Natural killer cell (primary cell): Measurements from ENCODE around the gene ACER3. TPM values are rescaled to one million over a fixed set of nuclear protein-coding genes. Genes with fewer than 3 reads are reported as not detected.

ENCODE experiments used
- ATAC-seq, 3 donors: fragments of 150-1000 bp in 2 of 3; fragments of 200-7000 bp in 1 of 3; cut with Tn5 transposase; 1 replicate in 1 of 3; 2 replicates in 2 of 3; pipeline ENCODE4 v1.10.0; 2021; ENCODE audit warnings: mild to moderate bottlenecking in 2 of 3, moderate library complexity in 2 of 3
- DNase-seq, 2 donors: peaks; one replicate each; pipeline versions ENCODE4 v3.0.0 to v3.0.0-alpha.2; 2013 to 2021; ENCODE audit warnings: mixed read lengths in 1 of 2
- H3K27ac ChIP-seq: one replicate; pipeline ENCODE4 v1.5.1; 2013; ENCODE audit warnings: mild to moderate bottlenecking, low read length
- H3K27me3 ChIP-seq: one replicate; pipeline ENCODE4 v1.6.1; 2013; ENCODE audit warnings: low read length; ENCODE audit not compliant: control insufficient read depth, insufficient read depth
- H3K36me3 ChIP-seq: one replicate; pipeline ENCODE4 v1.6.1; 2013; ENCODE audit warnings: low read length; ENCODE audit not compliant: control insufficient read depth, insufficient read depth
- H3K4me1 ChIP-seq: one replicate; pipeline ENCODE4 v1.6.1; 2013; ENCODE audit warnings: low read length; ENCODE audit not compliant: control insufficient read depth, insufficient read depth
- H3K4me3 ChIP-seq: one replicate; pipeline ENCODE4 v1.5.1; 2013; ENCODE audit warnings: low read length
- H3K9me3 ChIP-seq: one replicate; pipeline ENCODE4 v1.6.1; 2013; ENCODE audit warnings: low read length; ENCODE audit not compliant: control insufficient read depth, insufficient read depth
- H3K27ac Mint-ChIP-seq, 2 donors: one replicate each; pipeline ENCODE4 v1.8.0; 2022; ENCODE audit warnings: mild to moderate bottlenecking in 2 of 2, mixed read lengths in 2 of 2, moderate library complexity in 1 of 2
- H3K27me3 Mint-ChIP-seq, 2 donors: one replicate each; pipeline ENCODE4 v1.8.0; 2022; ENCODE audit warnings: low read depth in 2 of 2, mixed read lengths in 2 of 2
- H3K36me3 Mint-ChIP-seq: one replicate; pipeline ENCODE4 v1.8.0; 2022; ENCODE audit warnings: mixed read lengths
- H3K4me1 Mint-ChIP-seq, 2 donors: one replicate each; pipeline ENCODE4 v1.8.0; 2022; ENCODE audit warnings: mixed read lengths in 2 of 2
- H3K4me3 Mint-ChIP-seq: one replicate; pipeline ENCODE4 v1.8.0; 2022; ENCODE audit warnings: mild to moderate bottlenecking, moderate library complexity, mixed read lengths
- H3K9me3 Mint-ChIP-seq, 2 donors: one replicate each; pipeline ENCODE4 v1.8.0; 2022; ENCODE audit warnings: mixed read lengths in 2 of 2
- CTCF ChIP-seq: fragments of 200-600 bp; IDR thresholded peaks from one replicate; pipeline ENCODE4 v1.8.0; 2022; ENCODE audit warnings: antibody characterized with exemption
- whole genome bisulfite sequencing: methylation state at CpG from one replicate; pipeline ENCODE4 v1.1.7; 2013; ENCODE audit warnings: missing lambda C conversion rate; ENCODE audit not compliant: insufficient coverage; 5-methylcytosine and 5-hydroxymethylcytosine counted together
- intact Hi-C: fragments of 100-400 bp; cut with micrococcal nuclease; formaldehyde crosslinking; loops from one replicate; pipeline ENCODE4 v1.14.2; 2022
- total RNA-seq, 4 donors: library from RNA; stranded (reverse); fragments of 120-200 nt in 1 of 4; gene quantifications; one replicate each; pipeline versions ENCODE4 v1.2.3 to v1.2.4, GENCODE V29; 2013 to 2022

The ACER3 gene
- total RNA-seq, 3 donors from 2014 or later (not counting 1 experiment from before 2014, with no cell fraction given) = 12.1 to 14.8 (median 13.6) TPM

DNA sequence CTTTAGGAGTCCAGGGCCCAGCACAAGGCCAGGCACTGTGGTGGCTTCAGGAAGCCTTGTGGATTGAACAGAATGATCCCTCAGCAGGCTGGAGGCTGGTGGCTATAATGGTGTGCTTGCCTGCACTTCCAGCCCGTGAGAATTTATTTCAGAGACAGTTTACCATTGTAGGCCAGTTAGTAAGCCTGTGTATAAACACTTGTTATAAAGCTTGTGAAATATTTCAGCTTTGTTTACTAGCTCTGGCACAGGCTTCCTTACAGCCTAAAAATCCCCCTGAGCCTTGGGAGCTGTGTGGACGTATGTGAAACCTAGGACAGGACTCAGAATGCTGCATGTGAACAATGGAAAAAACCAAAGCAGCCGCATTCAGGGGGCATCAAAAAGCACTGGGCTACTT, 26.6 kb upstream of the ACER3 start:
- TF ChIP-seq CTCF = no peak
- 94% methylated on average over 3 of the region's 3 CpGs for whole genome bisulfite sequencing
- no peaks in the 10 kb centered on the region for H3K4me1 ChIP-seq
- intact Hi-C loops = no loop called here
- no peaks in the 10 kb centered on the region for H3K27me3 ChIP-seq
- H3K27me3 Mint-ChIP-seq = peaks cover 12 to 25% of the 10 kb centered on the region in 2 donors
- no peak overlapping the region for H3K27ac Mint-ChIP-seq
- no peaks in the 10 kb centered on the region for H3K4me1 Mint-ChIP-seq
- H3K27ac ChIP-seq = no peak overlapping the region
- H3K9me3 Mint-ChIP-seq = no peaks in the 10 kb centered on the region
- no peaks in the 10 kb centered on the region for H3K36me3 ChIP-seq
- no peak overlapping the region for H3K4me3 ChIP-seq
- no peak for DNase-seq
- no peaks in the 10 kb centered on the region for H3K9me3 ChIP-seq
- H3K36me3 Mint-ChIP-seq = no peaks in the 10 kb centered on the region
- ATAC-seq = no peak
- H3K4me3 Mint-ChIP-seq = no peak overlapping the region

- TF ChIP-seq CTCF = no peak
- Histone ChIP-seq H3K27ac (no peak overlapping the region), H3K4me1 (no peaks in the 10 kb centered on the region), H3K9me3 (no peaks in the 10 kb centered on the region), H3K27me3 (no peaks in the 10 kb centered on the region), H3K36me3 (no peaks in the 10 kb centered on the region), H3K4me3 (no peak overlapping the region)
- no peak overlapping the region for H3K4me3 Mint-ChIP-seq
- intact Hi-C loops = no loop called here
- H3K27ac Mint-ChIP-seq = no peak overlapping the region
- H3K27me3 Mint-ChIP-seq = peaks cover 11 to 34% of the 10 kb centered on the region in 2 donors
- no peaks in the 10 kb centered on the region for H3K4me1 Mint-ChIP-seq
- WGBS = 91% methylated on average over 1 of the region's 2 CpGs
- no peak for DNase-seq
- no peaks in the 10 kb centered on the region for H3K9me3 Mint-ChIP-seq
- no peak for ATAC-seq
- no peaks in the 10 kb centered on the region for H3K36me3 Mint-ChIP-seq
Observed at GRCh38 chr11:76835036-76835435, 25.7 kb upstream of the ACER3 start.

DNA sequence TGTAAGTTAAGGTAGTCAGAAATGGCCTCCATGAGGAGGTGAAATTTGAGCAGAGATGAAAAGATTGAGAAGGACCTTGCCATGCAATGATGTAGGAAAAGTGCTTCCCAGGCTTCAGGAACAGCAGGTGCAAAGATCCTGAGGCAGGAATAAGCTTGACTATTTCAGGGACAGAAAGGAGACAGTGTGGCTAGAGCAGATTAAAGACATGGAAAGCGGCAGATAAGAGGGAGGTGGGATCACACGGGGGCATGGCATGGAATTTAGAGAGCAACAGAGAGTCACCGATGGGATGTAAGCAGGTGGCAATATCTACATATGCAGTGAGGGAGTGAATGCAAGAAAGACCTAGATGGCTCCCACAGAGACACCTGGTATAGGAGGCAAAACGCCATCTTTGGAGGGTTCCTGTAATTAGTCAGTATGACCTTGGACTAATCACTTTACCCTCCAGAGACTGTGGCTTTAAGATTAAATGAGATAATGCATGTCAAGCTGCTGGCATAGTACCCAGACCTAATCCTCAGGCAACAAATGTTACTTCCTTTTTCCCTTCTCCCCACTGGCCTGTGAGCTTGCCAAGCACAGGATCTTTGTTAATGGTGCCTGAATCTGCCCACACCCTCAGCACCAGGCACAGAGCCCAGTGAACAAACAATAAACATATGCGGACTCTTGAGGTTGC, 24.6 kb upstream of the ACER3 start:
- Mint-ChIP-seq H3K4me1 (no peaks in the 10 kb centered on the region), H3K27ac (no peak overlapping the region), H3K36me3 (no peaks in the 10 kb centered on the region), H3K27me3 (peaks cover 14 to 38% of the 10 kb centered on the region in 2 donors), H3K4me3 (no peak overlapping the region), H3K9me3 (no peaks in the 10 kb centered on the region)
- DNase-seq (no peak), ATAC-seq (no peak)
- Histone ChIP-seq H3K36me3 (no peaks in the 10 kb centered on the region), H3K4me1 (no peaks in the 10 kb centered on the region), H3K9me3 (no peaks in the 10 kb centered on the region), H3K4me3 (no peak overlapping the region), H3K27ac (no peak overlapping the region), H3K27me3 (no peaks in the 10 kb centered on the region)
- intact Hi-C loops = no loop called here
- WGBS = 67% methylated on average over 5 of the region's 5 CpGs
- no peak for TF ChIP-seq CTCF
